Stomach (tissue), 4 donors: ENCODE results near the gene NDFIP2.

Source experiments
- CTCF ChIP-seq, 7 experiments: fragments of 450-650 bp in 4 of 7; fragments of 200-600 bp in 3 of 7; sonication (generic) in 3 of 7; IDR thresholded peaks; one replicate each; pipeline ENCODE4 v1.5.1; 2016 to 2019; ENCODE audit warnings: antibody characterized with exemption in 7 of 7, control low read depth in 2 of 7, mild to moderate bottlenecking in 1 of 7
- POLR2A ChIP-seq, 4 donors: fragments of 450-650 bp; IDR thresholded peaks; one replicate each; pipeline ENCODE4 v1.6.1; 2016; ENCODE audit warnings: antibody characterized with exemption in 4 of 4, control low read depth in 2 of 4, mild to moderate bottlenecking in 1 of 4, moderate library complexity in 1 of 4

- no peak for TF ChIP-seq CTCF (IDR thresholded peaks at IDR 0.05)
- no peak for TF ChIP-seq POLR2A (IDR thresholded peaks at IDR 0.05)
Measured at GRCh38 chr13:79462895-79463294, 18.1 kb upstream of the NDFIP2 start.
